Stimulated activated naive CD8-positive, alpha-beta T cell treated with anti-CD3 and anti-CD28 coated beads, Interleukin-15, amount 100 ng/mL, for 72 hours (primary cell): ENCODE results near the gene MUSK.
"Not testable (repeated sequence)": the region's sequence is repeated elsewhere in the genome, so short reads cannot be mapped to it uniquely, and the experiment has no call there.

Source experiments
- ATAC-seq: fragments of 150-1000 bp; cut with Tn5 transposase; 2 replicates; pipeline ENCODE4 v1.10.0; 2021; ENCODE audit warnings: mild to moderate bottlenecking, moderate library complexity
- DNase-seq, 2 donors: peaks; one replicate each; pipeline ENCODE4 v3.0.0; 2021 to 2022
- H3K27ac Mint-ChIP-seq, 2 donors: one replicate each; pipeline ENCODE4 v1.8.0; 2022; ENCODE audit warnings: mild to moderate bottlenecking in 2 of 2, mixed read lengths in 2 of 2, moderate library complexity in 2 of 2
- H3K27me3 Mint-ChIP-seq: one replicate; pipeline ENCODE4 v1.8.0; 2022; ENCODE audit warnings: mixed read lengths
- H3K4me1 Mint-ChIP-seq: one replicate; pipeline ENCODE4 v1.8.0; 2022; ENCODE audit warnings: mild to moderate bottlenecking, mixed read lengths
- H3K4me3 Mint-ChIP-seq, 2 donors: one replicate each; pipeline ENCODE4 v1.8.0; 2022; ENCODE audit warnings: mild to moderate bottlenecking in 2 of 2, mixed read lengths in 2 of 2, moderate library complexity in 1 of 2
- H3K9me3 Mint-ChIP-seq, 2 donors: one replicate each; pipeline ENCODE4 v1.8.0; 2022; ENCODE audit warnings: mixed read lengths in 2 of 2

Gene MUSK

GRCh38 chr9:110669433-110669832 lies 842 bp downstream of the MUSK start:
- Mint-ChIP-seq H3K9me3 (peaks cover 0 to 11% of the 10 kb centered on the region in 2 donors), H3K4me1 (no peaks in the 10 kb centered on the region), H3K27ac (no peak overlapping the region), H3K27me3 (no peaks in the 10 kb centered on the region), H3K4me3 (no peak overlapping the region)
- no peak for ATAC-seq
- DNase-seq = no peak

- H3K9me3 Mint-ChIP-seq = peaks cover 6 to 9% of the 10 kb centered on the region in 2 donors
- H3K4me1 Mint-ChIP-seq = no peaks in the 10 kb centered on the region
- no peaks in the 10 kb centered on the region for H3K27me3 Mint-ChIP-seq
- ATAC-seq (no peak), DNase-seq (no peak)
- H3K27ac Mint-ChIP-seq = no peak overlapping the region
- no peak overlapping the region for H3K4me3 Mint-ChIP-seq
Measured at GRCh38 chr9:110671849-110672248, 3.3 kb downstream of the MUSK start.

- no peak for ATAC-seq
- peaks cover 12% of the 10 kb centered on the region in 2 donors for H3K9me3 Mint-ChIP-seq
- H3K27ac Mint-ChIP-seq = no peak overlapping the region
- no peak overlapping the region for H3K4me3 Mint-ChIP-seq
- DNase-seq = no peak
- no peaks in the 10 kb centered on the region for H3K27me3 Mint-ChIP-seq
- H3K4me1 Mint-ChIP-seq = no peaks in the 10 kb centered on the region
Measured at GRCh38 chr9:110672873-110673510, 4.4 kb downstream of the MUSK start.

- H3K27me3 Mint-ChIP-seq = no peaks in the 10 kb centered on the region
- H3K4me1 Mint-ChIP-seq = no peaks in the 10 kb centered on the region
- H3K27ac Mint-ChIP-seq = no peak overlapping the region
- DNase-seq = no peak
- no peaks in the 10 kb centered on the region for H3K9me3 Mint-ChIP-seq
- H3K4me3 Mint-ChIP-seq = no peak overlapping the region
- no peak for ATAC-seq
Measured at GRCh38 chr9:110687497-110687896, 18.9 kb downstream of the MUSK start.

- Mint-ChIP-seq H3K27me3 (no peaks in the 10 kb centered on the region), H3K4me3 (no peak overlapping the region), H3K27ac (no peak overlapping the region), H3K4me1 (no peaks in the 10 kb centered on the region), H3K9me3 (no peaks in the 10 kb centered on the region)
- no peak for DNase-seq
- ATAC-seq = peak; percentile 40
Measured at GRCh38 chr9:110688329-110688728, 19.7 kb downstream of the MUSK start.

- Mint-ChIP-seq H3K27ac (no peak overlapping the region), H3K27me3 (no peaks in the 10 kb centered on the region), H3K4me1 (no peaks in the 10 kb centered on the region), H3K4me3 (no peak overlapping the region), H3K9me3 (no peaks in the 10 kb centered on the region)
- DNase-seq (no peak), ATAC-seq (no peak)
Measured at GRCh38 chr9:110691002-110691549, 22.5 kb downstream of the MUSK start.

- DNase-seq, ATAC-seq, H3K9me3 Mint-ChIP-seq: not testable (repeated sequence)
Measured at GRCh38 chr9:110695846-110696245, 27.3 kb downstream of the MUSK start.

GRCh38 chr9:110700953-110701352 lies 32.4 kb downstream of the MUSK start:
- no peak for ATAC-seq
- H3K4me1 Mint-ChIP-seq = no peaks in the 10 kb centered on the region
- no peak overlapping the region for H3K27ac Mint-ChIP-seq
- no peaks in the 10 kb centered on the region for H3K27me3 Mint-ChIP-seq
- H3K9me3 Mint-ChIP-seq = no peaks in the 10 kb centered on the region
- no peak for DNase-seq
- no peak overlapping the region for H3K4me3 Mint-ChIP-seq

More at GRCh38 chr9:110695846-110696245, 27.3 kb downstream of the MUSK start:
- not testable (repeated sequence) for H3K27me3 Mint-ChIP-seq, H3K4me1 Mint-ChIP-seq, H3K4me3 Mint-ChIP-seq, H3K27ac Mint-ChIP-seq

GRCh38 chr9:110703669-110704068 lies 35.1 kb downstream of the MUSK start:
- Mint-ChIP-seq H3K4me1 (no peaks in the 10 kb centered on the region), H3K27me3 (no peaks in the 10 kb centered on the region), H3K9me3 (no peaks in the 10 kb centered on the region), H3K4me3 (no peak overlapping the region), H3K27ac (no peak overlapping the region)
- no peak for ATAC-seq
- no peak for DNase-seq

GRCh38 chr9:110707419-110707818 lies 38.8 kb downstream of the MUSK start:
- H3K27me3 Mint-ChIP-seq = no peaks in the 10 kb centered on the region
- no peak overlapping the region for H3K4me3 Mint-ChIP-seq
- H3K4me1 Mint-ChIP-seq = no peaks in the 10 kb centered on the region
- H3K9me3 Mint-ChIP-seq = no peaks in the 10 kb centered on the region
- DNase-seq (no peak), ATAC-seq (no peak)
- peak overlapping the region in 1 of 2 donors; percentile 19 for H3K27ac Mint-ChIP-seq

GRCh38 chr9:110710420-110710819 lies 41.8 kb downstream of the MUSK start:
- H3K27ac Mint-ChIP-seq = no peak overlapping the region
- DNase-seq (no peak), ATAC-seq (no peak)
- H3K9me3 Mint-ChIP-seq = peaks cover 0 to 5% of the 10 kb centered on the region in 2 donors
- H3K27me3 Mint-ChIP-seq = no peaks in the 10 kb centered on the region
- H3K4me3 Mint-ChIP-seq = no peak overlapping the region
- H3K4me1 Mint-ChIP-seq = no peaks in the 10 kb centered on the region

- Mint-ChIP-seq H3K4me3 (no peak overlapping the region), H3K27me3 (no peaks in the 10 kb centered on the region), H3K4me1 (no peaks in the 10 kb centered on the region), H3K27ac (no peak overlapping the region), H3K9me3 (peaks cover 0 to 5% of the 10 kb centered on the region in 2 donors)
- ATAC-seq (no peak), DNase-seq (no peak)
Measured at GRCh38 chr9:110712955-110713354, 44.4 kb downstream of the MUSK start.

GRCh38 chr9:110714314-110714713 lies 45.7 kb downstream of the MUSK start:
- no peak overlapping the region for H3K27ac Mint-ChIP-seq
- H3K9me3 Mint-ChIP-seq = peaks cover 5 to 9% of the 10 kb centered on the region in 2 donors
- H3K4me3 Mint-ChIP-seq = no peak overlapping the region
- no peaks in the 10 kb centered on the region for H3K4me1 Mint-ChIP-seq
- ATAC-seq (no peak), DNase-seq (no peak)
- H3K27me3 Mint-ChIP-seq = no peaks in the 10 kb centered on the region

GRCh38 chr9:110728058-110728457 lies 59.5 kb downstream of the MUSK start:
- ATAC-seq (no peak), DNase-seq (no peak)
- H3K27ac Mint-ChIP-seq = no peak overlapping the region

GRCh38 chr9:110729641-110730040 lies 61.0 kb downstream of the MUSK start:
- no peak for ATAC-seq
- H3K4me3 Mint-ChIP-seq = no peak overlapping the region
- no peak overlapping the region for H3K27ac Mint-ChIP-seq
- no peaks in the 10 kb centered on the region for H3K27me3 Mint-ChIP-seq
- no peaks in the 10 kb centered on the region for H3K4me1 Mint-ChIP-seq
- DNase-seq = no peak
- H3K9me3 Mint-ChIP-seq = peaks cover 4 to 12% of the 10 kb centered on the region in 2 donors

More at GRCh38 chr9:110728058-110728457, 59.5 kb downstream of the MUSK start:
- no peak overlapping the region for H3K4me3 Mint-ChIP-seq
- peaks cover 4 to 8% of the 10 kb centered on the region in 2 donors for H3K9me3 Mint-ChIP-seq
- H3K27me3 Mint-ChIP-seq = no peaks in the 10 kb centered on the region
- H3K4me1 Mint-ChIP-seq = no peaks in the 10 kb centered on the region

- DNase-seq (no peak), ATAC-seq (no peak)
- no peaks in the 10 kb centered on the region for H3K4me1 Mint-ChIP-seq
- H3K27me3 Mint-ChIP-seq = no peaks in the 10 kb centered on the region
- H3K27ac Mint-ChIP-seq = no peak overlapping the region
- H3K9me3 Mint-ChIP-seq = peaks cover 1 to 12% of the 10 kb centered on the region in 2 donors
- no peak overlapping the region for H3K4me3 Mint-ChIP-seq
Measured at GRCh38 chr9:110731437-110732028, 62.9 kb downstream of the MUSK start.
